ENCODE measurements around the gene GRK3.

GRK3 gene

DNA sequence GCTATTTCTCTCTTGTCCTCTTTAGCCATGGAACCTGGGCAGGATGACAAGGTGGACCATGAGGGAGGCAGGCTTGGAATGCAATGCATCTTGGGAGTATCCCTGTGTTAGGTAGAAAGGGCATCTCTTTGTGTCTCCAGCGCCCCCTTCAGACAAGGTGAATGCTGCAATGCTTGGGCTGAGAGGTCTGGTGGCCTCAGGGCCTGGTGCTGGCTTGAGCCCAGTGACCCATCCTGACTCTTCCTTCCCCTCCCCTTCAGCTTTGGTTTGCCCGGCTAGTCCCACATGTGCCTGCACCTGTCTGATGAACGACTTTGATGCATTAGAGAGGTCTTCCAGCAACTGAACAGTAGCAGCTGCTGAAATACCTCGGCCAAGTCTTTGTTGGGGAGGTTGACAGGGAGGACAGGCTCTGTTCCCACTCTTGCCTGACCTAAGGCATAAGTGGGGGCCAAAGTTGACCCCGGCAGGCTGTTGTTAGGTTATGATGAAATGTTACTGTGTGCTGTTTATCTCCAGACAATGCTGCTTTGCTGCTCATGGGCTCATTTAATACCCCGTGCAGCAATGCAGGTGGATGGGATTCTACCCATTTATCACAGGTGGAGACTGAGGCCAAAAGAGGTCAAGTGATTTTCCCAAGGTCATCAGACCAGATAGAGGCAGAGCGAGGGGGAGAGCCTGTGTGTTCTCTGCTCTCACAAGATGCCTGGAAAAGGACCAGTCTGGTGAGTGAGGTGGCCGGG lies 200.0 kb downstream of the GRK3 start:
- no peak overlapping the region for H3K4me3 ChIP-seq (replicated peaks; ENCODE audit: insufficient read depth, low read length)
- H3K27ac ChIP-seq (replicated peaks): no peak overlapping the region
- no peak for TF ChIP-seq GABPA (IDR thresholded peaks at IDR 0.05; ENCODE audit: low read depth)
- TF ChIP-seq, protein P1, sequence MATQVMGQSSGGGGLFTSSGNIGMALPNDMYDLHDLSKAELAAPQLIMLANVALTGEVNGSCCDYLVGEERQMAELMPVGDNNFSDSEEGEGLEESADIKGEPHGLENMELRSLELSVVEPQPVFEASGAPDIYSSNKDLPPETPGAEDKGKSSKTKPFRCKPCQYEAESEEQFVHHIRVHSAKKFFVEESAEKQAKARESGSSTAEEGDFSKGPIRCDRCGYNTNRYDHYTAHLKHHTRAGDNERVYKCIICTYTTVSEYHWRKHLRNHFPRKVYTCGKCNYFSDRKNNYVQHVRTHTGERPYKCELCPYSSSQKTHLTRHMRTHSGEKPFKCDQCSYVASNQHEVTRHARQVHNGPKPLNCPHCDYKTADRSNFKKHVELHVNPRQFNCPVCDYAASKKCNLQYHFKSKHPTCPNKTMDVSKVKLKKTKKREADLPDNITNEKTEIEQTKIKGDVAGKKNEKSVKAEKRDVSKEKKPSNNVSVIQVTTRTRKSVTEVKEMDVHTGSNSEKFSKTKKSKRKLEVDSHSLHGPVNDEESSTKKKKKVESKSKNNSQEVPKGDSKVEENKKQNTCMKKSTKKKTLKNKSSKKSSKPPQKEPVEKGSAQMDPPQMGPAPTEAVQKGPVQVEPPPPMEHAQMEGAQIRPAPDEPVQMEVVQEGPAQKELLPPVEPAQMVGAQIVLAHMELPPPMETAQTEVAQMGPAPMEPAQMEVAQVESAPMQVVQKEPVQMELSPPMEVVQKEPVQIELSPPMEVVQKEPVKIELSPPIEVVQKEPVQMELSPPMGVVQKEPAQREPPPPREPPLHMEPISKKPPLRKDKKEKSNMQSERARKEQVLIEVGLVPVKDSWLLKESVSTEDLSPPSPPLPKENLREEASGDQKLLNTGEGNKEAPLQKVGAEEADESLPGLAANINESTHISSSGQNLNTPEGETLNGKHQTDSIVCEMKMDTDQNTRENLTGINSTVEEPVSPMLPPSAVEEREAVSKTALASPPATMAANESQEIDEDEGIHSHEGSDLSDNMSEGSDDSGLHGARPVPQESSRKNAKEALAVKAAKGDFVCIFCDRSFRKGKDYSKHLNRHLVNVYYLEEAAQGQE (IDR thresholded peaks at IDR 0.05; ENCODE audit: insufficient replicate concordance, low read depth): no peak
- TF ChIP-seq POLR2AphosphoS5 (IDR thresholded peaks at IDR 0.05; ENCODE audit: low read depth): no peak
- TF ChIP-seq, protein P2, sequence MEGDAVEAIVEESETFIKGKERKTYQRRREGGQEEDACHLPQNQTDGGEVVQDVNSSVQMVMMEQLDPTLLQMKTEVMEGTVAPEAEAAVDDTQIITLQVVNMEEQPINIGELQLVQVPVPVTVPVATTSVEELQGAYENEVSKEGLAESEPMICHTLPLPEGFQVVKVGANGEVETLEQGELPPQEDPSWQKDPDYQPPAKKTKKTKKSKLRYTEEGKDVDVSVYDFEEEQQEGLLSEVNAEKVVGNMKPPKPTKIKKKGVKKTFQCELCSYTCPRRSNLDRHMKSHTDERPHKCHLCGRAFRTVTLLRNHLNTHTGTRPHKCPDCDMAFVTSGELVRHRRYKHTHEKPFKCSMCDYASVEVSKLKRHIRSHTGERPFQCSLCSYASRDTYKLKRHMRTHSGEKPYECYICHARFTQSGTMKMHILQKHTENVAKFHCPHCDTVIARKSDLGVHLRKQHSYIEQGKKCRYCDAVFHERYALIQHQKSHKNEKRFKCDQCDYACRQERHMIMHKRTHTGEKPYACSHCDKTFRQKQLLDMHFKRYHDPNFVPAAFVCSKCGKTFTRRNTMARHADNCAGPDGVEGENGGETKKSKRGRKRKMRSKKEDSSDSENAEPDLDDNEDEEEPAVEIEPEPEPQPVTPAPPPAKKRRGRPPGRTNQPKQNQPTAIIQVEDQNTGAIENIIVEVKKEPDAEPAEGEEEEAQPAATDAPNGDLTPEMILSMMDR (IDR thresholded peaks at IDR 0.05; ENCODE audit: insufficient read depth, low read length): no peak
- no peak for TF ChIP-seq SPI1 (IDR thresholded peaks at IDR 0.05; ENCODE audit: borderline replicate concordance, low read depth)
- H3K27me3 ChIP-seq (ENCODE audit: insufficient read depth, poor library complexity, severe bottlenecking): no peaks in the 10 kb centered on the region
- DNase-seq (ENCODE audit: low read depth in 1 of 2, low spot score in 1 of 2): no peak

DNA sequence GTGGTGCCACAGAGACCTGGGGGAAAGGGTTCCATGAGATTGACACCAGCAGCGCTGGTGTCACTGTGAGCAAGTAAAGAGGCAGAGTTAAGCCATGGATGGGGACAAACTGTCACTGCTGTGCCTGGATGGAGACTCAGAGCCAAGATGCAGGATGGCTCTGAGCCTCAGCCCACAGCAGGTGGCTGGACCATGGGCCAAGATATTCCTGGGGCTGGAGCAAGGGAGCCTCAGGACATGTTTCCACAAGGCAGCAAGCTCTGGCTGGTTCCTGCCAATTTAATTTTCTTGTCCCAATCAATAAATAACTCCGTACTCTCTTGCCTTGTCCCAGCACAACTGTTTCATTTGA lies 200.5 kb downstream of the GRK3 start:
- no peak for DNase-seq (ENCODE audit: low read depth in 1 of 2, low spot score in 1 of 2)
- Histone ChIP-seq H3K27ac (replicated peaks) (no peak overlapping the region), H3K4me3 (replicated peaks; ENCODE audit: insufficient read depth, low read length) (no peak overlapping the region), H3K27me3 (ENCODE audit: insufficient read depth, poor library complexity, severe bottlenecking) (no peaks in the 10 kb centered on the region)
- TF ChIP-seq, protein P1 (IDR thresholded peaks at IDR 0.05; ENCODE audit: insufficient replicate concordance, low read depth): no peak
- TF ChIP-seq POLR2AphosphoS5 (IDR thresholded peaks at IDR 0.05; ENCODE audit: low read depth): no peak
- TF ChIP-seq SPI1 (IDR thresholded peaks at IDR 0.05; ENCODE audit: borderline replicate concordance, low read depth): no peak
- TF ChIP-seq GABPA (IDR thresholded peaks at IDR 0.05; ENCODE audit: low read depth): no peak
- TF ChIP-seq, protein P2 (IDR thresholded peaks at IDR 0.05; ENCODE audit: insufficient read depth, low read length): no peak

- TF ChIP-seq, protein P1 (IDR thresholded peaks at IDR 0.05; ENCODE audit: insufficient replicate concordance, low read depth): no peak
- TF ChIP-seq GABPA (IDR thresholded peaks at IDR 0.05; ENCODE audit: low read depth) (no peak), SPI1 (IDR thresholded peaks at IDR 0.05; ENCODE audit: borderline replicate concordance, low read depth) (no peak), POLR2AphosphoS5 (IDR thresholded peaks at IDR 0.05; ENCODE audit: low read depth) (no peak)
- TF ChIP-seq, protein P2 (IDR thresholded peaks at IDR 0.05; ENCODE audit: insufficient read depth, low read length): no peak
- DNase-seq (ENCODE audit: low read depth in 1 of 2, low spot score in 1 of 2): no peak
- Histone ChIP-seq H3K4me3 (replicated peaks; ENCODE audit: insufficient read depth, low read length) (no peak overlapping the region), H3K27me3 (ENCODE audit: insufficient read depth, poor library complexity, severe bottlenecking) (no peaks in the 10 kb centered on the region), H3K27ac (replicated peaks) (no peak overlapping the region)
These were observed 201.3 kb downstream of the GRK3 start for GRCh38 chr22:25765801-25766200.
